ENCODE results near the gene FUT7. TPM values are rescaled to one million over a fixed set of nuclear protein-coding genes. Genes with fewer than 3 reads are reported as not detected.

Gene FUT7
- total RNA-seq, 1 experiment from 2014 or later, result not detected

GRCh38 chr9:137007108-137007815 is 24.6 kb downstream of the FUT7 start:
- DNase-seq (ENCODE audit: low read depth, low spot score) (no peak), ATAC-seq (no peak)
- RAD21 ChIA-PET (ENCODE audit: low non-redundant PET in 1 of 2, low total read pairs in 2 of 2, uncharacterized antibody in 2 of 2, unreplicated experiment in 2 of 2), result no interaction called here
- no peak overlapping the region for H3K9ac ChIP-seq (ENCODE audit: low read length)
- H3K27me3 ChIP-seq (ENCODE audit: insufficient read depth, low read length), result no peaks in the 10 kb centered on the region
- no peaks in the 10 kb centered on the region for H3K9me2 ChIP-seq (ENCODE audit: insufficient read depth)
- CTCF ChIA-PET, result no interaction called here
- no peaks in the 10 kb centered on the region for H3K79me2 ChIP-seq (ENCODE audit: insufficient read depth, low read length)
- no peaks in the 10 kb centered on the region for H3K4me1 ChIP-seq (ENCODE audit: control insufficient read depth in 1 of 2, insufficient read depth in 2 of 2, low read length in 2 of 2)
- intact Hi-C loops (cut with micrococcal nuclease), result no loop called here
- POLR2A ChIA-PET, result no interaction called here
- no TSS peak for BruUV-seq (replicated peaks)
- TF ChIP-seq, protein P1, sequence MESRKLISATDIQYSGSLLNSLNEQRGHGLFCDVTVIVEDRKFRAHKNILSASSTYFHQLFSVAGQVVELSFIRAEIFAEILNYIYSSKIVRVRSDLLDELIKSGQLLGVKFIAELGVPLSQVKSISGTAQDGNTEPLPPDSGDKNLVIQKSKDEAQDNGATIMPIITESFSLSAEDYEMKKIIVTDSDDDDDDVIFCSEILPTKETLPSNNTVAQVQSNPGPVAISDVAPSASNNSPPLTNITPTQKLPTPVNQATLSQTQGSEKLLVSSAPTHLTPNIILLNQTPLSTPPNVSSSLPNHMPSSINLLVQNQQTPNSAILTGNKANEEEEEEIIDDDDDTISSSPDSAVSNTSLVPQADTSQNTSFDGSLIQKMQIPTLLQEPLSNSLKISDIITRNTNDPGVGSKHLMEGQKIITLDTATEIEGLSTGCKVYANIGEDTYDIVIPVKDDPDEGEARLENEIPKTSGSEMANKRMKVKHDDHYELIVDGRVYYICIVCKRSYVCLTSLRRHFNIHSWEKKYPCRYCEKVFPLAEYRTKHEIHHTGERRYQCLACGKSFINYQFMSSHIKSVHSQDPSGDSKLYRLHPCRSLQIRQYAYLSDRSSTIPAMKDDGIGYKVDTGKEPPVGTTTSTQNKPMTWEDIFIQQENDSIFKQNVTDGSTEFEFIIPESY (IDR thresholded peaks at IDR 0.05; ENCODE audit: extremely low read depth, insufficient replicate concordance, low read length), result no peak
- no peak for TF ChIP-seq EZH2 (IDR thresholded peaks at IDR 0.05)
- no peak for TF ChIP-seq EGR1 (IDR thresholded peaks at IDR 0.05; ENCODE audit: low read depth)
- TF ChIP-seq TCF7L2 (IDR thresholded peaks at IDR 0.05; ENCODE audit: borderline replicate concordance, extremely low read depth, insufficient read depth, insufficient read length), result no peak
- TF ChIP-seq, protein P2, sequence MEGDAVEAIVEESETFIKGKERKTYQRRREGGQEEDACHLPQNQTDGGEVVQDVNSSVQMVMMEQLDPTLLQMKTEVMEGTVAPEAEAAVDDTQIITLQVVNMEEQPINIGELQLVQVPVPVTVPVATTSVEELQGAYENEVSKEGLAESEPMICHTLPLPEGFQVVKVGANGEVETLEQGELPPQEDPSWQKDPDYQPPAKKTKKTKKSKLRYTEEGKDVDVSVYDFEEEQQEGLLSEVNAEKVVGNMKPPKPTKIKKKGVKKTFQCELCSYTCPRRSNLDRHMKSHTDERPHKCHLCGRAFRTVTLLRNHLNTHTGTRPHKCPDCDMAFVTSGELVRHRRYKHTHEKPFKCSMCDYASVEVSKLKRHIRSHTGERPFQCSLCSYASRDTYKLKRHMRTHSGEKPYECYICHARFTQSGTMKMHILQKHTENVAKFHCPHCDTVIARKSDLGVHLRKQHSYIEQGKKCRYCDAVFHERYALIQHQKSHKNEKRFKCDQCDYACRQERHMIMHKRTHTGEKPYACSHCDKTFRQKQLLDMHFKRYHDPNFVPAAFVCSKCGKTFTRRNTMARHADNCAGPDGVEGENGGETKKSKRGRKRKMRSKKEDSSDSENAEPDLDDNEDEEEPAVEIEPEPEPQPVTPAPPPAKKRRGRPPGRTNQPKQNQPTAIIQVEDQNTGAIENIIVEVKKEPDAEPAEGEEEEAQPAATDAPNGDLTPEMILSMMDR (IDR thresholded peaks at IDR 0.05 in 2 of 3, conservative IDR thresholded peaks at IDR 0.05 in 1 of 3; ENCODE audit: borderline replicate concordance in 1 of 3, insufficient read depth in 1 of 3, low read depth in 2 of 3, low read length in 2 of 3), result no peak
- no peak for TF ChIP-seq FOSL1 (IDR thresholded peaks at IDR 0.05; ENCODE audit: low read depth)
- TF ChIP-seq, protein P3, sequence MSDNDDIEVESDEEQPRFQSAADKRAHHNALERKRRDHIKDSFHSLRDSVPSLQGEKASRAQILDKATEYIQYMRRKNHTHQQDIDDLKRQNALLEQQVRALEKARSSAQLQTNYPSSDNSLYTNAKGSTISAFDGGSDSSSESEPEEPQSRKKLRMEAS (IDR thresholded peaks at IDR 0.05), result no peak
- TF ChIP-seq SP1 (IDR thresholded peaks at IDR 0.05; ENCODE audit: low read depth), result no peak
- TF ChIP-seq ZFX (IDR thresholded peaks at IDR 0.05), result no peak
- TF ChIP-seq, protein P4, sequence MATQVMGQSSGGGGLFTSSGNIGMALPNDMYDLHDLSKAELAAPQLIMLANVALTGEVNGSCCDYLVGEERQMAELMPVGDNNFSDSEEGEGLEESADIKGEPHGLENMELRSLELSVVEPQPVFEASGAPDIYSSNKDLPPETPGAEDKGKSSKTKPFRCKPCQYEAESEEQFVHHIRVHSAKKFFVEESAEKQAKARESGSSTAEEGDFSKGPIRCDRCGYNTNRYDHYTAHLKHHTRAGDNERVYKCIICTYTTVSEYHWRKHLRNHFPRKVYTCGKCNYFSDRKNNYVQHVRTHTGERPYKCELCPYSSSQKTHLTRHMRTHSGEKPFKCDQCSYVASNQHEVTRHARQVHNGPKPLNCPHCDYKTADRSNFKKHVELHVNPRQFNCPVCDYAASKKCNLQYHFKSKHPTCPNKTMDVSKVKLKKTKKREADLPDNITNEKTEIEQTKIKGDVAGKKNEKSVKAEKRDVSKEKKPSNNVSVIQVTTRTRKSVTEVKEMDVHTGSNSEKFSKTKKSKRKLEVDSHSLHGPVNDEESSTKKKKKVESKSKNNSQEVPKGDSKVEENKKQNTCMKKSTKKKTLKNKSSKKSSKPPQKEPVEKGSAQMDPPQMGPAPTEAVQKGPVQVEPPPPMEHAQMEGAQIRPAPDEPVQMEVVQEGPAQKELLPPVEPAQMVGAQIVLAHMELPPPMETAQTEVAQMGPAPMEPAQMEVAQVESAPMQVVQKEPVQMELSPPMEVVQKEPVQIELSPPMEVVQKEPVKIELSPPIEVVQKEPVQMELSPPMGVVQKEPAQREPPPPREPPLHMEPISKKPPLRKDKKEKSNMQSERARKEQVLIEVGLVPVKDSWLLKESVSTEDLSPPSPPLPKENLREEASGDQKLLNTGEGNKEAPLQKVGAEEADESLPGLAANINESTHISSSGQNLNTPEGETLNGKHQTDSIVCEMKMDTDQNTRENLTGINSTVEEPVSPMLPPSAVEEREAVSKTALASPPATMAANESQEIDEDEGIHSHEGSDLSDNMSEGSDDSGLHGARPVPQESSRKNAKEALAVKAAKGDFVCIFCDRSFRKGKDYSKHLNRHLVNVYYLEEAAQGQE (IDR thresholded peaks at IDR 0.05; ENCODE audit: low read depth), result no peak
- no peak for TF ChIP-seq EZH2phosphoT487 (IDR thresholded peaks at IDR 0.05; ENCODE audit: borderline replicate concordance)
- no peak for TF ChIP-seq YY1 (IDR thresholded peaks at IDR 0.05; ENCODE audit: extremely low read depth, insufficient replicate concordance, low read depth, low read length)
- TF ChIP-seq CBX3 (IDR thresholded peaks at IDR 0.05; ENCODE audit: low read depth), result no peak
- no peak for TF ChIP-seq ELF1 (IDR thresholded peaks at IDR 0.05; ENCODE audit: borderline replicate concordance, low read depth)
- TF ChIP-seq JUND (IDR thresholded peaks at IDR 0.05), result no peak
- TF ChIP-seq POLR2A (IDR thresholded peaks at IDR 0.05; ENCODE audit: borderline replicate concordance, extremely low read depth, insufficient read depth, insufficient read length), result no peak
- H3K4me2 ChIP-seq (ENCODE audit: low read length), result no peak overlapping the region
- H3K36me3 ChIP-seq (ENCODE audit: control insufficient read depth in 1 of 2, insufficient read depth in 2 of 2, low read length in 2 of 2), result peaks cover 3 to 6% of the 10 kb centered on the region in 2 experiments; a peak in 3 of 4 replicates
- H3K4me3 ChIP-seq (replicated peaks in 1 of 2; ENCODE audit: low read depth in 1 of 2, low read length in 2 of 2), result no peak overlapping the region
- H3K27ac ChIP-seq (ENCODE audit: low read depth, low read length), result no peak overlapping the region
- H2AFZ ChIP-seq (ENCODE audit: low read depth, low read length, poor library complexity, severe bottlenecking), result no peak overlapping the region
- peaks cover 0 to 4% of the 10 kb centered on the region in 2 experiments; a peak in 1 of 4 replicates for H3K9me3 ChIP-seq (ENCODE audit: control insufficient read depth in 1 of 2, insufficient read depth in 1 of 2, low read depth in 1 of 2, low read length in 2 of 2)
- no peaks in the 10 kb centered on the region for H4K20me1 ChIP-seq (ENCODE audit: insufficient read depth)
